ENCODE results near the gene WWC1.

DNA sequence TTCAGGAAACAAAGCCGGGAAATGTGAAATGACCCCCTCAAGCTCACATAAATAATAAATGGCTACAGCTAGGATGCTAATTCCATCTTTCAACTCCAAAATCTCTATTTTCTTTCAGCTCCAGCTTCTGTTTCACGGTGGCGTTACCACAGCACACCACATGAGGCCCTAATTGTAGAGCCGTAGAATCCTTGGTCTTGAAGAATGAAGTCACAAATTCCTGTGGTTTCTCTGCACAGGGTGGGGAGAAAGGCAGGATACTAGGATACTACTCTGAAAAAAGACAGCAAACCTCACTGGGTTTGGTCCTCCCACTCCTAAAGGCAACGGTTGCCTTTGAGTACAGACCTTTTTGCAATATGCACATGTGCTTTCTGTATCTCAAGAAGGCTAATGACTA is 180.9 kb downstream of the WWC1 start:
- TF ChIP-seq, protein P1, sequence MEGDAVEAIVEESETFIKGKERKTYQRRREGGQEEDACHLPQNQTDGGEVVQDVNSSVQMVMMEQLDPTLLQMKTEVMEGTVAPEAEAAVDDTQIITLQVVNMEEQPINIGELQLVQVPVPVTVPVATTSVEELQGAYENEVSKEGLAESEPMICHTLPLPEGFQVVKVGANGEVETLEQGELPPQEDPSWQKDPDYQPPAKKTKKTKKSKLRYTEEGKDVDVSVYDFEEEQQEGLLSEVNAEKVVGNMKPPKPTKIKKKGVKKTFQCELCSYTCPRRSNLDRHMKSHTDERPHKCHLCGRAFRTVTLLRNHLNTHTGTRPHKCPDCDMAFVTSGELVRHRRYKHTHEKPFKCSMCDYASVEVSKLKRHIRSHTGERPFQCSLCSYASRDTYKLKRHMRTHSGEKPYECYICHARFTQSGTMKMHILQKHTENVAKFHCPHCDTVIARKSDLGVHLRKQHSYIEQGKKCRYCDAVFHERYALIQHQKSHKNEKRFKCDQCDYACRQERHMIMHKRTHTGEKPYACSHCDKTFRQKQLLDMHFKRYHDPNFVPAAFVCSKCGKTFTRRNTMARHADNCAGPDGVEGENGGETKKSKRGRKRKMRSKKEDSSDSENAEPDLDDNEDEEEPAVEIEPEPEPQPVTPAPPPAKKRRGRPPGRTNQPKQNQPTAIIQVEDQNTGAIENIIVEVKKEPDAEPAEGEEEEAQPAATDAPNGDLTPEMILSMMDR (IDR thresholded peaks at IDR 0.05 in 4 of 5, conservative IDR thresholded peaks at IDR 0.05 in 1 of 5) = no peak
- TF ChIP-seq POLR2A (IDR thresholded peaks at IDR 0.05) = no peak
